GM10266 (cell line): Measurements from ENCODE around the gene BMAL1.

Source experiments
- DNase-seq: peaks from one replicate; pipeline ENCODE4 v3.0.0; 2012; ENCODE audit errors: extremely low spot score
- CTCF ChIP-seq: IDR thresholded peaks from 2 replicates; pipeline ENCODE4 v1.5.1; 2012; ENCODE audit warnings: mild to moderate bottlenecking, low read depth; ENCODE audit not compliant: control insufficient read depth, insufficient read depth; ENCODE audit errors: missing control alignments

BMAL1 gene

GRCh38 chr11:13313005-13313819 lies 35.6 kb downstream of the BMAL1 start:
- no peak for TF ChIP-seq CTCF
- no peak for DNase-seq

- TF ChIP-seq CTCF: no peak
- no peak for DNase-seq
Observed at GRCh38 chr11:13314676-13315394, 37.2 kb downstream of the BMAL1 start.

- no peak for TF ChIP-seq CTCF
- DNase-seq: no peak
Observed at GRCh38 chr11:13315517-13316432, 38.2 kb downstream of the BMAL1 start.

- no peak for TF ChIP-seq CTCF
- DNase-seq: no peak
Observed at GRCh38 chr11:13316528-13316961, 39.0 kb downstream of the BMAL1 start.

GRCh38 chr11:13317293-13318080 lies 39.9 kb downstream of the BMAL1 start:
- no peak for DNase-seq
- no peak for TF ChIP-seq CTCF

- peak; percentile 41 for DNase-seq
- TF ChIP-seq CTCF: no peak
Observed at GRCh38 chr11:13318498-13319295, 41.1 kb downstream of the BMAL1 start.
